A549 (cell line): ENCODE measurements around the gene MMP11. TPM values are rescaled to one million over a fixed set of nuclear protein-coding genes. Genes with fewer than 3 reads are reported as not detected.

Experiments used
- ATAC-seq, 2 experiments: fragments of 200-7000 bp in 1 of 2; fragments of >200 bp in 1 of 2; cut with Nextera tagmentation in 1 of 2; cut with Tn5 transposase in 1 of 2; 3 replicates each; pipeline versions ENCODE4 v1.8.0 to v1.9.1; 2018 to 2020; ENCODE audit warnings: mild to moderate bottlenecking in 1 of 2, moderate library complexity in 1 of 2
- CTCF ChIA-PET: fragments of 300-600 bp; sonication (Branson Sonifier 250); formaldehyde crosslinking; extraction: SDS; loops from one replicate; lab custom pipeline; 2021; ENCODE audit warnings: antibody characterized with exemption, inconsistent platforms; lab: Yijun Ruan, JAX
- POLR2A ChIA-PET: fragments of 350-600 bp; formaldehyde crosslinking; extraction: SDS; loops from one replicate; lab custom pipeline; 2021; ENCODE audit warnings: antibody characterized with exemption, inconsistent platforms; lab: Yijun Ruan, JAX
- DNase-seq, 2 experiments: peaks; one replicate each; pipeline versions ENCODE4 v3.0.0 to v3.0.0-alpha.2; 2011 to 2016; ENCODE audit warnings: low read depth in 1 of 2, low spot score in 1 of 2
- FAIRE-seq: peaks from 2 replicates; lab custom pipeline; 2011; peaks lifted over from hg19 to GRCh38; lab: Jason Lieb, UNC
- H3K27ac ChIP-seq, 2 experiments: fragments of >200 bp; sonication (Bioruptor Twin); formaldehyde crosslinking; 3 replicates each; pipeline ENCODE4 v1.5.1; 2016 to 2017
- H3K4me1 ChIP-seq: fragments of >200 bp; sonication (Bioruptor Twin); formaldehyde crosslinking; 3 replicates; pipeline ENCODE4 v1.6.1; 2016
- H3K4me2 ChIP-seq: fragments of >200 bp; sonication (Bioruptor Twin); formaldehyde crosslinking; 3 replicates; pipeline ENCODE4 v1.6.1; 2016
- H3K4me3 ChIP-seq: fragments of >200 bp; sonication (Bioruptor Twin); formaldehyde crosslinking; 3 replicates; pipeline ENCODE4 v1.5.1; 2016
- H3K9me3 ChIP-seq: fragments of >200 bp; sonication (Bioruptor Twin); formaldehyde crosslinking; 3 replicates; pipeline ENCODE4 v1.6.1; 2016
- ATOH8 ChIP-seq: fragments of 250-450 bp; sonication (Bioruptor Pico); IDR thresholded peaks from 2 replicates; pipeline ENCODE4 v1.5.0; 2020; ENCODE audit warnings: low read depth, mild to moderate bottlenecking, moderate library complexity
- CHD4 ChIP-seq: fragments of 200-600 bp; sonication (generic); IDR thresholded peaks from 2 replicates; pipeline ENCODE4 v1.6.1; 2016; ENCODE audit warnings: antibody characterized with exemption, mild to moderate bottlenecking, borderline replicate concordance
- ESRRA ChIP-seq: fragments of 150-350 bp; IDR thresholded peaks from 2 replicates; pipeline ENCODE4 v1.6.1; 2014; ENCODE audit warnings: mild to moderate bottlenecking, low read length, borderline replicate concordance
- FOSL2 ChIP-seq, 2 experiments: fragments of 450-650 bp in 1 of 2; fragments of >200 bp in 1 of 2; sonication (Bioruptor Twin) in 1 of 2; formaldehyde crosslinking; IDR thresholded peaks; 2 replicates each; pipeline versions ENCODE4 v1.5.0 to v1.6.1; 2016 to 2020; ENCODE audit warnings: mild to moderate bottlenecking in 1 of 2, moderate library complexity in 1 of 2
- HOXB13 ChIP-seq: fragments of 250-450 bp; sonication (Bioruptor Pico); IDR thresholded peaks from 2 replicates; pipeline ENCODE4 v1.5.0; 2020; ENCODE audit warnings: low read depth, mild to moderate bottlenecking, moderate library complexity
- MAFK ChIP-seq: fragments of 450-650 bp; IDR thresholded peaks from 2 replicates; pipeline ENCODE4 v1.6.1; 2014; ENCODE audit not compliant: partially characterized antibody
- MAZ ChIP-seq: fragments of 150-350 bp; IDR thresholded peaks from 2 replicates; pipeline ENCODE4 v1.6.1; 2014; ENCODE audit warnings: antibody characterized with exemption, low read depth, low read length, borderline replicate concordance
- PHF8 ChIP-seq: fragments of 200-600 bp; sonication (generic); IDR thresholded peaks from 2 replicates; pipeline ENCODE4 v1.6.1; 2016; ENCODE audit warnings: low read depth, mild to moderate bottlenecking, antibody characterized with exemption, moderate library complexity, borderline replicate concordance
- RAD21 ChIP-seq, 2 experiments: fragments of >200 bp in 1 of 2; sonication (Bioruptor Twin) in 1 of 2; formaldehyde crosslinking in 1 of 2; IDR thresholded peaks in 1 of 2; conservative IDR thresholded peaks in 1 of 2; 2 replicates in 1 of 2; 3 replicates in 1 of 2; pipeline ENCODE4 v1.6.1; 2012 to 2018; ENCODE audit warnings: inconsistent platforms in 1 of 2
- REST ChIP-seq: fragments of 200-600 bp; sonication (generic); IDR thresholded peaks from 2 replicates; pipeline ENCODE4 v1.6.1; 2016; ENCODE audit warnings: antibody characterized with exemption, mild to moderate bottlenecking, moderate library complexity
- SMC3 ChIP-seq: fragments of >200 bp; sonication (Bioruptor Twin); formaldehyde crosslinking; IDR thresholded peaks from 3 replicates; pipeline ENCODE4 v1.6.1; 2018; ENCODE audit warnings: inconsistent platforms
- ZC3H11A ChIP-seq: fragments of 450-650 bp; IDR thresholded peaks from 2 replicates; pipeline ENCODE4 v1.6.1; 2014; ENCODE audit warnings: antibody characterized with exemption, mild to moderate bottlenecking
- ZNF302 ChIP-seq: fragments of 250-450 bp; sonication (Bioruptor Pico); IDR thresholded peaks from 2 replicates; pipeline ENCODE4 v1.9.0; 2021; ENCODE audit warnings: inconsistent platforms, mild to moderate bottlenecking, moderate library complexity
- WGBS: methylation state at CpG from one replicate; pipeline ENCODE4 v1.1.6; 2017; ENCODE audit errors: missing lambda C conversion rate; 5-methylcytosine and 5-hydroxymethylcytosine counted together
- polyA plus RNA-seq, 4 experiments: library from polyadenylated mRNA; depleted of rRNA in 3 of 4; stranded (reverse); fragments of >200 nt; fragmentation: RNase III in 1 of 4; extraction: RNeasy Plus Mini Kit Qiagen cat#74134 plus additional on column Dnase treatment in 1 of 4; gene quantifications; 2 replicates in 3 of 4; 3 replicates in 1 of 4; pipeline ENCODE4 v1.2.3, GENCODE V29; 2011 to 2017

Gene MMP11
- polyA plus RNA-seq, 2 of the 4 experiments (the other 2 are of a cell fraction), result 0.23 to 0.36 TPM

- TF ChIP-seq ZNF302 (CRISPR knock-in tag), result no peak
- no peak for TF ChIP-seq SMC3
- no peak for TF ChIP-seq REST
- TF ChIP-seq MAZ, result no peak
- TF ChIP-seq PHF8, result no peak
- no peak for TF ChIP-seq ESRRA
These were observed 54.8 kb downstream of the MMP11 start (continued) for GRCh38 chr22:23827351-23827995.

GRCh38 chr22:23828800-23829680, 56.4 kb downstream of the MMP11 start:
- ChIA-PET CTCF (interaction anchor here (0.9 to 1.1 kb wide), 2 partner anchors 20 to 21 kb away, joined by 3 to 6 read pairs; no protein-coding TSS in a partner anchor), POLR2A (no interaction called here)
- no peak overlapping the region for H3K4me3 ChIP-seq
- H3K9me3 ChIP-seq, result no peaks in the 10 kb centered on the region
- WGBS, result 86% methylated on average over 10 of the region's 10 CpGs
- DNase-seq, result no peak
- H3K27ac ChIP-seq, result no peak overlapping the region
- ATAC-seq, result no peak
- no peak for TF ChIP-seq HOXB13 (CRISPR knock-in tag)
- no peak for TF ChIP-seq CHD4
- H3K4me1 ChIP-seq, result no peaks in the 10 kb centered on the region
- H3K4me2 ChIP-seq, result no peak overlapping the region
- no peak for FAIRE-seq

- H3K27ac ChIP-seq, result no peak overlapping the region
- no peaks in the 10 kb centered on the region for H3K4me1 ChIP-seq
- H3K9me3 ChIP-seq, result no peaks in the 10 kb centered on the region
- POLR2A ChIA-PET, result no interaction called here
- FAIRE-seq, result no peak
- 80% methylated on average over 7 of the region's 7 CpGs for WGBS
- H3K4me2 ChIP-seq, result no peak overlapping the region
- CTCF ChIA-PET, result interaction anchor here (0.9 kb wide), 1 partner anchor 20 kb away, joined by 3 read pairs; no protein-coding TSS in a partner anchor
- no peak for TF ChIP-seq RAD21 (conservative IDR thresholded peaks at IDR 0.05 in 1 of 2, IDR thresholded peaks at IDR 0.05 in 1 of 2)
- TF ChIP-seq REST, result no peak
- TF ChIP-seq ZC3H11A, result no peak
- TF ChIP-seq CHD4, result no peak
- TF ChIP-seq MAZ, result no peak
- no peak for TF ChIP-seq PHF8
- no peak for TF ChIP-seq ATOH8 (CRISPR knock-in tag)
- TF ChIP-seq FOSL2 (IDR thresholded peaks at IDR 0.05), result no peak
- no peak for TF ChIP-seq FOSL2 (CRISPR knock-in tag; IDR thresholded peaks at IDR 0.05)
- TF ChIP-seq MAFK, result no peak
- TF ChIP-seq, all 56 proteins: peak for 0
- ATAC-seq (no peak), DNase-seq (no peak)
- no peak overlapping the region for H3K4me3 ChIP-seq
These were observed 57.3 kb downstream of the MMP11 start for GRCh38 chr22:23829845-23830372.
